ENCODE data around the gene TMEM240.
"Not testable (repeated sequence)": the region's sequence is repeated elsewhere in the genome, so short reads cannot be mapped to it uniquely, and the experiment has no call there.

TMEM240 gene

GRCh38 chr1:1527092-1527816 is 13.2 kb downstream of the TMEM240 start:
- Mint-ChIP-seq H3K27ac (no peak overlapping the region), H3K27me3 (no peaks in the 10 kb centered on the region), H3K4me3 (no peak overlapping the region), H3K9me3 (peaks cover 4% of the 10 kb centered on the region), H3K36me3 (ENCODE audit: low read depth) (peaks cover 29% of the 10 kb centered on the region), H3K4me1 (ENCODE audit: low read depth) (no peaks in the 10 kb centered on the region)

- not testable (repeated sequence) for H3K27ac Mint-ChIP-seq; H3K9me3 Mint-ChIP-seq; H3K27me3 Mint-ChIP-seq; H3K4me3 Mint-ChIP-seq; H3K4me1 Mint-ChIP-seq (ENCODE audit: low read depth)
- H3K36me3 Mint-ChIP-seq (ENCODE audit: low read depth): peaks cover 23% of the 10 kb centered on the region
Measured at GRCh38 chr1:1526476-1526875, 13.9 kb downstream of the TMEM240 start.

GRCh38 chr1:1524750-1525383 is 15.6 kb downstream of the TMEM240 start:
- H3K4me3 Mint-ChIP-seq; H3K27me3 Mint-ChIP-seq; H3K9me3 Mint-ChIP-seq; H3K4me1 Mint-ChIP-seq (ENCODE audit: low read depth); H3K27ac Mint-ChIP-seq: not testable (repeated sequence)
- H3K36me3 Mint-ChIP-seq (ENCODE audit: low read depth): peaks cover 12% of the 10 kb centered on the region

- H3K36me3 Mint-ChIP-seq (ENCODE audit: low read depth): peaks cover 12% of the 10 kb centered on the region
- H3K4me1 Mint-ChIP-seq (ENCODE audit: low read depth); H3K9me3 Mint-ChIP-seq; H3K27ac Mint-ChIP-seq; H3K27me3 Mint-ChIP-seq; H3K4me3 Mint-ChIP-seq: not testable (repeated sequence)
Measured at GRCh38 chr1:1523651-1524050, 16.8 kb downstream of the TMEM240 start.

- H3K9me3 Mint-ChIP-seq; H3K4me3 Mint-ChIP-seq; H3K27ac Mint-ChIP-seq; H3K27me3 Mint-ChIP-seq; H3K4me1 Mint-ChIP-seq (ENCODE audit: low read depth): not testable (repeated sequence)
- peaks cover 16% of the 10 kb centered on the region for H3K36me3 Mint-ChIP-seq (ENCODE audit: low read depth)
Measured at GRCh38 chr1:1523226-1523625, 17.2 kb downstream of the TMEM240 start.

GRCh38 chr1:1522536-1522935 is 17.9 kb downstream of the TMEM240 start:
- peaks cover 16% of the 10 kb centered on the region for H3K36me3 Mint-ChIP-seq (ENCODE audit: low read depth)
- H3K4me1 Mint-ChIP-seq (ENCODE audit: low read depth); H3K27ac Mint-ChIP-seq; H3K4me3 Mint-ChIP-seq; H3K9me3 Mint-ChIP-seq; H3K27me3 Mint-ChIP-seq: not testable (repeated sequence)

- Mint-ChIP-seq H3K27ac (no peak overlapping the region), H3K4me3 (no peak overlapping the region), H3K9me3 (no peaks in the 10 kb centered on the region), H3K36me3 (ENCODE audit: low read depth) (peaks cover 12% of the 10 kb centered on the region), H3K27me3 (no peaks in the 10 kb centered on the region), H3K4me1 (ENCODE audit: low read depth) (no peaks in the 10 kb centered on the region)
Measured at GRCh38 chr1:1521331-1521730, 19.1 kb downstream of the TMEM240 start.

- H3K27ac Mint-ChIP-seq, H3K27me3 Mint-ChIP-seq: not testable (repeated sequence)
- H3K36me3 Mint-ChIP-seq (ENCODE audit: low read depth): peaks cover 17% of the 10 kb centered on the region
Measured at GRCh38 chr1:1519805-1520505, 20.5 kb downstream of the TMEM240 start.

GRCh38 chr1:1518621-1519007 is 21.8 kb downstream of the TMEM240 start:
- not testable (repeated sequence) for H3K27me3 Mint-ChIP-seq; H3K4me3 Mint-ChIP-seq; H3K4me1 Mint-ChIP-seq (ENCODE audit: low read depth); H3K9me3 Mint-ChIP-seq; H3K27ac Mint-ChIP-seq
- peaks cover 17% of the 10 kb centered on the region for H3K36me3 Mint-ChIP-seq (ENCODE audit: low read depth)

More at GRCh38 chr1:1519805-1520505, 20.5 kb downstream of the TMEM240 start:
- H3K4me1 Mint-ChIP-seq (ENCODE audit: low read depth); H3K4me3 Mint-ChIP-seq; H3K9me3 Mint-ChIP-seq: not testable (repeated sequence)

GRCh38 chr1:1517973-1518620 is 22.3 kb downstream of the TMEM240 start:
- no peaks in the 10 kb centered on the region for H3K9me3 Mint-ChIP-seq
- no peak overlapping the region for H3K27ac Mint-ChIP-seq
- peaks cover 17% of the 10 kb centered on the region for H3K36me3 Mint-ChIP-seq (ENCODE audit: low read depth)
- no peak overlapping the region for H3K4me3 Mint-ChIP-seq
- H3K4me1 Mint-ChIP-seq (ENCODE audit: low read depth): peaks cover 6% of the 10 kb centered on the region
- H3K27me3 Mint-ChIP-seq: no peaks in the 10 kb centered on the region

GRCh38 chr1:1516923-1517322 is 23.5 kb downstream of the TMEM240 start:
- not testable (repeated sequence) for H3K27ac Mint-ChIP-seq; H3K4me1 Mint-ChIP-seq (ENCODE audit: low read depth); H3K27me3 Mint-ChIP-seq; H3K9me3 Mint-ChIP-seq; H3K4me3 Mint-ChIP-seq
- H3K36me3 Mint-ChIP-seq (ENCODE audit: low read depth): peaks cover 17% of the 10 kb centered on the region

GRCh38 chr1:1514376-1514775 is 26.0 kb downstream of the TMEM240 start:
- not testable (repeated sequence) for H3K27ac Mint-ChIP-seq, H3K4me3 Mint-ChIP-seq, H3K27me3 Mint-ChIP-seq, H3K9me3 Mint-ChIP-seq
- H3K36me3 Mint-ChIP-seq (ENCODE audit: low read depth): peaks cover 17% of the 10 kb centered on the region
- H3K4me1 Mint-ChIP-seq (ENCODE audit: low read depth): peaks cover 12% of the 10 kb centered on the region

GRCh38 chr1:1513675-1514074 is 26.7 kb downstream of the TMEM240 start:
- H3K4me1 Mint-ChIP-seq (ENCODE audit: low read depth): peaks cover 12% of the 10 kb centered on the region
- not testable (repeated sequence) for H3K9me3 Mint-ChIP-seq, H3K27ac Mint-ChIP-seq, H3K27me3 Mint-ChIP-seq
- peaks cover 14% of the 10 kb centered on the region for H3K36me3 Mint-ChIP-seq (ENCODE audit: low read depth)
- H3K4me3 Mint-ChIP-seq: peak overlapping the region; percentile 77

GRCh38 chr1:1512425-1512824 is 28.0 kb downstream of the TMEM240 start:
- H3K27ac Mint-ChIP-seq; H3K9me3 Mint-ChIP-seq; H3K36me3 Mint-ChIP-seq (ENCODE audit: low read depth); H3K27me3 Mint-ChIP-seq: not testable (repeated sequence)
- H3K4me3 Mint-ChIP-seq: peak overlapping the region; percentile 82
- H3K4me1 Mint-ChIP-seq (ENCODE audit: low read depth): peaks cover 12% of the 10 kb centered on the region

Data from stimulated activated naive CD8-positive, alpha-beta T cell treated with anti-CD3 and anti-CD28 coated beads, Interleukin-15, Interleukin-2, amounts not matched to agents 100 ng/mL and 50 ng/mL, for 24 hours (primary cell).